HG02610 (cell line): ENCODE measurements around the gene AAK1.

Experiments used
- ATAC-seq: cut with Tn5 transposase; IDR thresholded peaks from one replicate; pipeline ENCODE4 v1.9.1; 2021; ENCODE audit warnings: mild to moderate bottlenecking, moderate library complexity; ENCODE audit not compliant: unreplicated experiment

Gene AAK1

GRCh38 chr2:69546646-69547045 is 96.9 kb downstream of the AAK1 start:
- no peak for ATAC-seq

GRCh38 chr2:69545477-69545932 is 98.0 kb downstream of the AAK1 start:
- peak; percentile 75 for ATAC-seq

GRCh38 chr2:69544951-69545350 is 98.6 kb downstream of the AAK1 start:
- peak; percentile 13 for ATAC-seq

GRCh38 chr2:69539549-69539908 is 104.0 kb downstream of the AAK1 start:
- ATAC-seq, result no peak

- no peak for ATAC-seq
These were observed 104.5 kb downstream of the AAK1 start for GRCh38 chr2:69538872-69539548.

GRCh38 chr2:69538249-69538648 is 105.3 kb downstream of the AAK1 start:
- ATAC-seq, result no peak

- ATAC-seq, result no peak
These were observed 107.7 kb downstream of the AAK1 start for GRCh38 chr2:69535817-69536241.

GRCh38 chr2:69531186-69531585 is 112.4 kb downstream of the AAK1 start:
- ATAC-seq, result no peak

- ATAC-seq, result no peak
These were observed 114.1 kb downstream of the AAK1 start for GRCh38 chr2:69529480-69529879.

- no peak for ATAC-seq
These were observed 118.3 kb downstream of the AAK1 start for GRCh38 chr2:69525261-69525660.

- no peak for ATAC-seq
These were observed 118.7 kb downstream of the AAK1 start for GRCh38 chr2:69524799-69525198.

GRCh38 chr2:69521747-69522146 is 121.8 kb downstream of the AAK1 start:
- ATAC-seq, result no peak

GRCh38 chr2:69518841-69519240 is 124.7 kb downstream of the AAK1 start:
- ATAC-seq, result no peak

- no peak for ATAC-seq
These were observed 126.1 kb downstream of the AAK1 start for GRCh38 chr2:69517410-69517809.

- ATAC-seq, result no peak
These were observed 128.7 kb downstream of the AAK1 start for GRCh38 chr2:69514819-69515218.

- no peak for ATAC-seq
These were observed 129.1 kb downstream of the AAK1 start for GRCh38 chr2:69514406-69514805.

GRCh38 chr2:69512446-69512845 is 131.1 kb downstream of the AAK1 start:
- no peak for ATAC-seq

- no peak for ATAC-seq
These were observed 133.3 kb downstream of the AAK1 start for GRCh38 chr2:69510204-69510603.

- ATAC-seq, result no peak
These were observed 133.8 kb downstream of the AAK1 start for GRCh38 chr2:69509750-69510140.

- ATAC-seq, result no peak
These were observed 134.4 kb downstream of the AAK1 start for GRCh38 chr2:69509011-69509749.

GRCh38 chr2:69505710-69506109 is 137.8 kb downstream of the AAK1 start:
- ATAC-seq, result no peak

GRCh38 chr2:69501301-69501700 is 142.2 kb downstream of the AAK1 start:
- ATAC-seq, result no peak
